ENCODE results near the gene BNIP5. TPM values are rescaled to one million over a fixed set of nuclear protein-coding genes. Genes with fewer than 3 reads are reported as not detected.

BNIP5 gene
- total RNA-seq, 4 donors from 2014 or later, result not detected

DNA sequence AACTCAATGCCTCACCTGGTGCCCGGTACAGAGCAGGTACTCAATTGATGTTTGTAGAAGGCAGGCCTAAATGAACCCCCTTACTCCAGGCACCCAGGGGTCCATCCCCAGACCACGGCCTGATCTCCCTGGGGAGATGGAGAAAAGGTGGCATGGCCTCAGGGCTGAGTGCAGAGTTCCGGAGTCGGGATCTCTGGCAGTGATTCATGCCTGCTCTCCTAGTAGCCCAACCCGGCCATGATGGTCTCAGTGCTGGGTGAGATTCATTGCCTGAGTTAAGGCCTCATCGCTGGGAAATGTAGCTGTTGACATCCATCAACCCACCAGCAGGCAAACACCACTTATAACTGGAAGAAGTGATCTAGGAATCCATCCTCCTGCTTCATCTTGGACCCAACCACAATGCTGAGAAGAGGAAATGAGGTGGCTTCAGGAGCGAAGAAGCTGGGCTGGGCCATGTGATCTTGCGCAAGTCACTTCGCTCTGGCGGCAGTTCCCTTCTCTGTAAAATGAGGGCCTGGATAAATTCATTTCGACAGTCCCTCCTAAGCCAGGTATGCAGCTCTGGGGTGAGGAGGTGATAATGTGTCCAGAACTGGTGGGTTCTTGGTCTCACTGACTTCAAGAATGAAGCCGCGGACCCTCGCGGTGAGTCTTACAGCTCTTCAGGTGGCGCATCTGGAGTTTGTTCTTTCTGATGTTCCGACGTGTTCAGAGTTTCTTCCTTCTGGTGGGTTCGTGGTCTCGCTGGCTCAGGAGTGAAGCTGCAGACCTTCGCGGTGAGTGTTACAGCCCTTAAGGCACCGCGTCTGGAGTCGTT lies 26.1 kb upstream of the BNIP5 start:
- intact Hi-C loops (cut with DNase I), result loop anchor here (10.0 kb wide), 1 partner anchor 338 kb away; the partner anchor contains the start of genes MAPK14 and SLC26A8
- no peak for DNase-seq (ENCODE audit: extremely low spot score)
- Histone ChIP-seq H3K27ac (replicated peaks in 1 of 4) (no peak overlapping the region), H3K9me3 (no peaks in the 10 kb centered on the region), H3K4me1 (peaks cover 11 to 28% (median 23%) of the 10 kb centered on the region in 4 donors), H3K4me3 (no peak overlapping the region), H3K27me3 (no peaks in the 10 kb centered on the region), H3K36me3 (no peaks in the 10 kb centered on the region)
- TF ChIP-seq POLR2AphosphoS5 (IDR thresholded peaks at IDR 0.05), result no peak
- TF ChIP-seq POLR2A (IDR thresholded peaks at IDR 0.05; ENCODE audit: low read depth), result no peak
- TF ChIP-seq, protein P1, sequence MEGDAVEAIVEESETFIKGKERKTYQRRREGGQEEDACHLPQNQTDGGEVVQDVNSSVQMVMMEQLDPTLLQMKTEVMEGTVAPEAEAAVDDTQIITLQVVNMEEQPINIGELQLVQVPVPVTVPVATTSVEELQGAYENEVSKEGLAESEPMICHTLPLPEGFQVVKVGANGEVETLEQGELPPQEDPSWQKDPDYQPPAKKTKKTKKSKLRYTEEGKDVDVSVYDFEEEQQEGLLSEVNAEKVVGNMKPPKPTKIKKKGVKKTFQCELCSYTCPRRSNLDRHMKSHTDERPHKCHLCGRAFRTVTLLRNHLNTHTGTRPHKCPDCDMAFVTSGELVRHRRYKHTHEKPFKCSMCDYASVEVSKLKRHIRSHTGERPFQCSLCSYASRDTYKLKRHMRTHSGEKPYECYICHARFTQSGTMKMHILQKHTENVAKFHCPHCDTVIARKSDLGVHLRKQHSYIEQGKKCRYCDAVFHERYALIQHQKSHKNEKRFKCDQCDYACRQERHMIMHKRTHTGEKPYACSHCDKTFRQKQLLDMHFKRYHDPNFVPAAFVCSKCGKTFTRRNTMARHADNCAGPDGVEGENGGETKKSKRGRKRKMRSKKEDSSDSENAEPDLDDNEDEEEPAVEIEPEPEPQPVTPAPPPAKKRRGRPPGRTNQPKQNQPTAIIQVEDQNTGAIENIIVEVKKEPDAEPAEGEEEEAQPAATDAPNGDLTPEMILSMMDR (IDR thresholded peaks at IDR 0.05), result no peak
- no peak for TF ChIP-seq EP300 (IDR thresholded peaks at IDR 0.05)
- WGBS, result 88% methylated on average over 24 of the region's 25 CpGs

- Histone ChIP-seq H3K27me3 (no peaks in the 10 kb centered on the region), H3K36me3 (no peaks in the 10 kb centered on the region), H3K9me3 (no peaks in the 10 kb centered on the region), H3K4me3 (no peak overlapping the region), H3K4me1 (peaks cover 11 to 28% (median 23%) of the 10 kb centered on the region in 4 donors), H3K27ac (replicated peaks in 1 of 4) (no peak overlapping the region)
- 92% methylated on average over 11 of the region's 11 CpGs for WGBS
- TF ChIP-seq POLR2AphosphoS5 (IDR thresholded peaks at IDR 0.05), result no peak
- TF ChIP-seq, protein P1 (IDR thresholded peaks at IDR 0.05), result no peak
- TF ChIP-seq POLR2A (IDR thresholded peaks at IDR 0.05; ENCODE audit: low read depth), result no peak
- no peak for TF ChIP-seq EP300 (IDR thresholded peaks at IDR 0.05)
- intact Hi-C loops (cut with DNase I), result loop anchor here (10.0 kb wide), 1 partner anchor 336 kb away; the partner anchor contains the start of genes MAPK14 and SLC26A8
- DNase-seq (ENCODE audit: extremely low spot score), result no peak
Measured at GRCh38 chr6:36361071-36361470, 24.4 kb upstream of the BNIP5 start.

DNA sequence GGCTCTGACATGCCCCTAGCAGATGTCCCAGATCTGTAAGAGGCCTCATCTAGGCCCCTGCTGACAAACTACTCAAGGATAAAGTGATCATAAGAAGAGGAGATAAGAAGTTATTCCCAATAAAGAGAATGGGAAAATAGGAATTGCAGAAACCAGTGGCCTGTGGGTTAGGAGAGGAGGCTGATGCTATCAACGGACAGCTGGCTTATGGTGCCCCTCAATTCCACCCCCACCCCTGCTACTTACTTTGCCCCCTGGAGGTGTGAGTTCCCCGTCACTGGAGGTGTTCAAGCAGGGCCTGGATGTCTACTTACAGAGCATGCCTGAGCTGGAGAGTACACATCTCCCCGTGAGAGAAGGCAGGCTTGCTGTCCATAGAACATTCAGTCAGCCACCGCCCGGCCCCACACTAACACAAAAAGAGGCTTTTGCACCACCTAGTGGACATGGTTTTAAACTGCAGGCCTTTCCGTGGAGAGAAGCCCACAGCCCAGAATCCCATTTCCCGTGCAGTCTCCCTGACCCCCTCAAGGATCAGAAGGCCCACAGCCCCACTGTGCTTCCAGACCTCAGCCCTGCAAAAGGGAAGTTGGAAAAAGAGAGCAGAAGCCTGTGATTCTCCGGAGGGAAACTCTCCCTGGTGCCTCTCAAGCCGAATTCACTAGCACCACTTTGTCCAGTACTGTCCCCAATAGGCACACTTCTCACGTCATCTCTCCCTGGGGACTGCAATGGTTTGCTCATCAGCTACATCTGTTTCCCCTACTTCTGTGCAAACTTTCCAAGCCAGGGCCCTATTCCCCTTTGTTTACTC lies 23.8 kb upstream of the BNIP5 start:
- intact Hi-C loops (cut with DNase I), result loop anchor here (10.0 kb wide), 1 partner anchor 336 kb away; the partner anchor contains the start of genes MAPK14 and SLC26A8
- Histone ChIP-seq H3K4me1 (peaks cover 11 to 28% (median 23%) of the 10 kb centered on the region in 4 donors), H3K4me3 (no peak overlapping the region), H3K36me3 (no peaks in the 10 kb centered on the region), H3K27ac (replicated peaks in 1 of 4) (no peak overlapping the region), H3K9me3 (no peaks in the 10 kb centered on the region), H3K27me3 (no peaks in the 10 kb centered on the region)
- WGBS, result 24% methylated on average over 10 of the region's 10 CpGs
- peak; percentile 93 for DNase-seq (ENCODE audit: extremely low spot score)
- TF ChIP-seq POLR2AphosphoS5 (IDR thresholded peaks at IDR 0.05), result no peak
- TF ChIP-seq EP300 (IDR thresholded peaks at IDR 0.05), result no peak
- TF ChIP-seq, protein P1 (IDR thresholded peaks at IDR 0.05), result peak; percentile 81 to 88 (median 84)
- TF ChIP-seq POLR2A (IDR thresholded peaks at IDR 0.05; ENCODE audit: low read depth), result no peak

DNA sequence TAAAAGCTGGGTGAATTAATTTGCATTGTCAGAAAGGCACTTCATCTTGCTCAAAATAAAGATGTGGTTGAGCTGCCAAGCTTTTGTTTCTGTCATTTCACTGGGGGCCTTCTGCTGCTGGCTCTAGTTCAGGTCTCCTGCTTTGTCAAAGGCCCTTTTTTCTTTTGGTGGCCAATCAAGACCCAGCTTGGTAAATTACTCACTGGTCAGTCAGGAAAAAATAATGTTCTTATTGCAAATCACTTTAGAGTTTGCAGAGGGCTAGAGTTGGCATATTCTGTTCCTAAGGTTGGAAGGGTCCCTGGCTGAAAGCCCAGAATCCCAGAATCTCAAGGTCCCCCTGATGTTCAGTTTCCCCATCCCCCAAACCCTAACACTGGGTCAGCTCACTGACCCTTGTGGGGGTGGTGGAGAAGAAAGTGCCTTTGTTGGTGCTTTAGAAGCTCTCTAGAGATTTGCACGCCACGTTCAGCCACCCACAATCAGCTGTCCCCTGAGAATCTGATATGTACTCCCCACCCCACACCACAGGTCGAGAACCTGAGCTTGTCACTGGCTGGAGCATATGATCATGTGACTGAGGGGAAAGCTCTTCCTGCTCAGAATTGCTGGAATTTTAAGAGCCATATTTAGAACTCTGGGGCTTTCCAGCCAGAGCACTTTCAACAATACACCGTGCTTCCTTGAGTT lies 21.7 kb upstream of the BNIP5 start:
- Histone ChIP-seq H3K36me3 (no peaks in the 10 kb centered on the region), H3K27me3 (no peaks in the 10 kb centered on the region), H3K4me1 (peaks cover 11 to 28% (median 23%) of the 10 kb centered on the region in 4 donors), H3K27ac (replicated peaks in 1 of 4) (peak overlapping the region in 2 of 4 donors; percentile 25 to 27), H3K4me3 (no peak overlapping the region), H3K9me3 (no peaks in the 10 kb centered on the region)
- 0% methylated on average over 1 of the region's 4 CpGs for WGBS
- DNase-seq (ENCODE audit: extremely low spot score), result no peak
- TF ChIP-seq, protein P1 (IDR thresholded peaks at IDR 0.05), result no peak
- TF ChIP-seq POLR2AphosphoS5 (IDR thresholded peaks at IDR 0.05), result peak in 1 of 2 donors; percentile 21
- intact Hi-C loops (cut with DNase I), result loop anchor here (2.0 to 10.0 kb wide), 2 partner anchors 58 to 234 kb away; no protein-coding TSS in a partner anchor

Data from esophagus muscularis mucosa (tissue), 4 donors.